ENCODE data around the gene SLC35D2.

The SLC35D2 gene

DNA sequence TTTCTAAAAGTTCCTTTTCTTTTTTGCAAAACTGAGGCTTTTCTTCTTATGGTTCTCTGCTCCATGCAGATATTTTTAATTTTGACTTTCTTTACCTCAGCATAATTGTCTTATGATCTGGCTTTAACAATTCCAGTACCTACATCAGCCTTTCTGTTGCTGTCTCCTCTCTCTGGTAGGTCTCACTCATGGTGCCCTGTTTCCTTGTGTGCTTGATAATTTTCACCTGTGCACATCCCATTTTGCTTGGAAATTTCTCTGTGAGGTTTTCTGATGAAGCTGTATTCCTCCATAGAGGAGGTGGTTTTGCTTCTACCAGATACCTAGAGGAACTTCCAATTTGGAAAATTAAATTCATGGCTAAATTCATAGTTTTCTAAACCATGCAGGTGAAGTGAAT, 79.3 kb downstream of the SLC35D2 start:
- DNase-seq, result no peak

GRCh38 chr9:96302021-96302420, 81.5 kb downstream of the SLC35D2 start, which contains the start of gene HSD17B3:
TSS of gene HSD17B3 (minus strand) at chr9:96302176. CDS start at chr9:96302104, 72 bp downstream.
- DNase-seq, result no peak

DNA sequence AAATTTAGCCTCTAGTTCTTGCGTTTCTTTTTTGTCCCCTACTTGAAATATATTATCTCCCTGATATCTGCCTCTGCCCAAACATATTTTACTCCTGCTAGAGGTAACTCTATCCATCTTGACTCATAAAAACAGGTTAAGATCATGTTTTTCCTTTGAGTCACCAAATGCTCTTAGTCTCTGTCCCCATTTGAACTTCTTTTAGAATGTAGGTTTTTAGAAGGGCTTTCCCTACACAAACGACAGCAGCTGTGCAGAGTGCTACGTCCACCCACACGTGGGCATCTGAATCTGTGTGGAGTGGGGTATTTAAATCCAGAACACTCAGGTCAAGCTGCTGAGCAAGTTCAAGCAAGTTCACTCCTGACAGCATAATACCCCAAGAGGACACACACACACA, 83.7 kb downstream of the SLC35D2 start:
- no peak for DNase-seq

DNA sequence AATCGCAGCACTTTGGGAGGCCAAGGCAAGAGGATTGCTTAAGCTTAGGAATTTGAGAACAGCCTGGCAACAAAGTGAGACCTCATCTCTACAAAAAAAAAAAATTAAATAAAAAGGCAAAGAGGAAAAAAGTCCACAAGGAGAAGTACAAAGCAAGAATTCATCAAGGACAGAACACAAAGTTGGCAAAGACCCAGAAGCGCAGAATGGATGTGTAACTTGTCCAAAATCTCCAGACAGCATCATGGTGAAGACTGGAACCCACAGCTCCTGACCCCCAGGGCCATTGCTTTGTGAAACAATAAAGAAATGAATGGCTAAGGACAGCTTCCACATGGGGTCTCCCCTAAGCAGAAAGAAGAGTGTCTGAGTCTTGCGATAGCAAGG, 89.4 kb downstream of the SLC35D2 start:
- DNase-seq, result no peak

GRCh38 chr9:96293498-96294158, 89.9 kb downstream of the SLC35D2 start:
- DNase-seq, result no peak

DNA sequence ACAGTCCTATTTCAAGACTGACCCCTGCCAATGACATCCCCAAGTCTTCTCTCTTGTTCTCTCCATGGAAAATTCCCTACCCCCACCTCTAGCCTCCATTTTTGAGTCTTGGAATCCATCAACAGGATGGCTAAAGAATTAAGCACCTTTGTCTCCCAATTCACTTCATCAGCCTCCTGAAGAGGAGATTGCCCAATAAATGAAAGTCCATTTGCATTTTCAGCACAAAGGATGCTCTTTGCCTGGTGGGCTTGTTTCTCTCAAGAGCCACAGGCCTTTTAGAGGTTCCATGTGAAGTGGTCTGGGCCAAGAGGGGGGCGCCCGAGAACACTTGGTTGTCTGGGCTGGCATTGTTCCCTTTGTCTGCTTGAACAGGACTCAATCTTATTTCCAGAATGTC, 94.1 kb downstream of the SLC35D2 start:
- DNase-seq, result no peak

DNA sequence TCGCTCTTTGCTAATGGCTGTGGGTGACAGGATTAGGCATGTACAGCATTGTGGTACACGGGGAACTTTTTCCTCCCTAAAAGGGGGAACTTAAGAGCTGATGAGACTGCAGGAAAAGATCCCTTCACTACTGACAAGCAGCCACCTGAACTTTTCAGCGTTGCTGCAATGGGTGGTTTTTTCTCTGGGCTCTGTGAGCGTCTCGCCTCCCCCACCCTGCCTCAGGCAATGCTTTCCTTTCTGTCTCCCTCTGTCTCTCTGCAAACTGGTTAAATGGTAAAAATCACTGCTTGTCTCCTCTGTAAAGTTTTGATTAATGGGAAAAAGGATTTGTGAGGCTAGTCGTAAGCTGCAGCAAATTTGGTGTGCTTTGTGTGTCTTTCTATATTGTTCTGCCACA, 101.9 kb downstream of the SLC35D2 start:
- no peak for DNase-seq

DNA sequence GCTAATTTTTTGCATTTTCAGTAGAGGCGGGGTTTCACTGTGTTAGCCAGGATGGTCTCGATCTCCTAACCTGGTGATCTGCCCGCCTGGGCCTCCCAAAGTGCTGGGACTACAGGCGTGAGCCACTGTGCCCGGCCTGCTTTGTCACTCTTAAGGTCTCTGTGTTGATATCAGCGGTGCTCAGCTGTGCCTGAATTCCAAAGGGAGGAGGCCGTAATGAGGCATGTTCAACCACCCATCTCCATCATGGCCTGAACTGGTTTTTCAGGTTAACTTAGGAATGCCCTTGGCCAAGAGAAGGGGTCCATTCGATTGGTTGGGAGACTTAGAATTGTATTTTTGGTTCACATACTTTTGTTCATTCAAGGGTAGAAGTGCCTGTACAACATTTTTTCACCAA, 103.6 kb downstream of the SLC35D2 start:
- DNase-seq, result no peak

GRCh38 chr9:96274939-96275338, 108.6 kb downstream of the SLC35D2 start:
- no peak for DNase-seq

All from right forelimb (tissue), 1 donor.